ENCODE results near the gene JAK2. TPM values are rescaled to one million over a fixed set of nuclear protein-coding genes. Genes with fewer than 3 reads are reported as not detected.

JAK2 gene
- polyA plus RNA-seq, 2 of the 4 experiments (the other 2 are of a cell fraction): 2.9 to 7.7 TPM

DNA sequence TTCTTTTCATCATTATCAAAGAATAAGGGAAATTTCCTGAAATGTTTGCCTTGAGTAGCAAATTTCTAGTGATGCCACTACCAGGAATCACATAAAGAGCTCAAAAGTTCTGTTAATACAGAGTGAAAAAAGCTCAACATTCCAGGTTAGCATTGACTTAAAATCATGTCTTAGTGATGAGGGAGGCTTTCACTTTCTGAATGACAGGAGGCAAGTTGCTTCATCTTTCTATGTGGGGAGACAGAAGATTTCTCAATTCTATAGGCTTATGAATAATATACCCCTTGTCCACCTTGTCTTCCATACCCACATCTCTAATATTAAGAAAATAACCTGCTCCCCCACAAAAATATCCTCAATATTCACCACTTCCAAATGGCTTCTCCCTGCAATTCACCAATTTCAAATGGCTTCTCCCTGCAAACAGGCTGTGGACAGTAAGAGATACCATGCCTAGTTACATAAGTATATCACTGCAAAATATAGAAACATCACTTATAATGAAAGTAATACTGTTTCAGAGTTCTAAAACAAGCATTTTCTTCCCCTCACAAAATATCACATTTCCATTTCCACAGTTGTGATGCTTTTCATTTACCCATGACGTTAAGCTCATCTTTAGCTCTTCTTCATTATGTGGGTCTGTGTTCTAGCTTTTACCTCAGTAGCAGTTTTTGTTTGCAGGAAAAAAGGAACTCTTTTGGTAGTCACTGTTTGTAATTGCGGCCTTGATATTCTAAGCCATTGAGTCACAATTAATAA lies 2.2 kb upstream of the JAK2 start:
- DNase-seq (ENCODE audit: low read depth in 1 of 2, low spot score in 1 of 2) (no peak), ATAC-seq (no peak), FAIRE-seq (no peak)
- no peak overlapping the region for H3K4me3 ChIP-seq
- POLR2A ChIA-PET: no interaction called here
- CTCF ChIA-PET: interaction anchor here (0.8 to 1.5 kb wide), 5 partner anchors 220 to 459 kb away, joined by 3 to 5 read pairs (median 4); no protein-coding TSS in a partner anchor
- WGBS (ENCODE audit: missing lambda C conversion rate): 96% methylated on average over 2 of the region's 2 CpGs
- no peak overlapping the region for H3K27ac ChIP-seq
- peaks cover 21% of the 10 kb centered on the region for H3K4me1 ChIP-seq
- no peak overlapping the region; the same call in 2 of the 3 replicates for H3K4me2 ChIP-seq
- H3K9me3 ChIP-seq: no peaks in the 10 kb centered on the region
- TF ChIP-seq HDAC2 (IDR thresholded peaks at IDR 0.05): no peak
- TF ChIP-seq JUN (IDR thresholded peaks at IDR 0.05): no peak
- no peak for TF ChIP-seq JUNB (IDR thresholded peaks at IDR 0.05)
- TF ChIP-seq TFCP2L1 (CRISPR knock-in tag; IDR thresholded peaks at IDR 0.05): no peak
- TF ChIP-seq HOXB13 (CRISPR knock-in tag; IDR thresholded peaks at IDR 0.05; ENCODE audit: low read depth): no peak
- no peak for TF ChIP-seq EHMT2 (IDR thresholded peaks at IDR 0.05; ENCODE audit: low read depth)
- no peak for TF ChIP-seq PBX3 (IDR thresholded peaks at IDR 0.05)
- TF ChIP-seq HEYL (CRISPR knock-in tag; IDR thresholded peaks at IDR 0.05): no peak
- TF ChIP-seq RFX5 (IDR thresholded peaks at IDR 0.05): no peak
- no peak for TF ChIP-seq PHF8 (IDR thresholded peaks at IDR 0.05; ENCODE audit: borderline replicate concordance, low read depth)
- no peak for TF ChIP-seq NR3C1 (IDR thresholded peaks at IDR 0.05)
- no peak for TF ChIP-seq RARB (CRISPR knock-in tag; IDR thresholded peaks at IDR 0.05)
- TF ChIP-seq, protein P1, sequence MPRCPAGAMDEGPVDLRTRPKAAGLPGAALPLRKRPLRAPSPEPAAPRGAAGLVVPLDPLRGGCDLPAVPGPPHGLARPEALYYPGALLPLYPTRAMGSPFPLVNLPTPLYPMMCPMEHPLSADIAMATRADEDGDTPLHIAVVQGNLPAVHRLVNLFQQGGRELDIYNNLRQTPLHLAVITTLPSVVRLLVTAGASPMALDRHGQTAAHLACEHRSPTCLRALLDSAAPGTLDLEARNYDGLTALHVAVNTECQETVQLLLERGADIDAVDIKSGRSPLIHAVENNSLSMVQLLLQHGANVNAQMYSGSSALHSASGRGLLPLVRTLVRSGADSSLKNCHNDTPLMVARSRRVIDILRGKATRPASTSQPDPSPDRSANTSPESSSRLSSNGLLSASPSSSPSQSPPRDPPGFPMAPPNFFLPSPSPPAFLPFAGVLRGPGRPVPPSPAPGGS (IDR thresholded peaks at IDR 0.05): no peak

- H3K4me1 ChIP-seq: peaks cover 21% of the 10 kb centered on the region
- CTCF ChIA-PET: interaction anchor here (0.8 to 1.4 kb wide), 4 partner anchors 221 to 459 kb away, joined by 3 to 5 read pairs (median 4); no protein-coding TSS in a partner anchor
- no peak for FAIRE-seq
- H3K4me2 ChIP-seq: peak overlapping the region; percentile 88
- no peak for ATAC-seq
- TF ChIP-seq CBX2 (IDR thresholded peaks at IDR 0.05; ENCODE audit: borderline replicate concordance, low read depth) (no peak), CBX8 (IDR thresholded peaks at IDR 0.05) (no peak), CEBPB (IDR thresholded peaks at IDR 0.05) (no peak)
- H3K9me3 ChIP-seq: no peaks in the 10 kb centered on the region
- no peak for DNase-seq (ENCODE audit: low read depth in 1 of 2, low spot score in 1 of 2)
- POLR2A ChIA-PET: no interaction called here
- 42% methylated on average over 5 of the region's 5 CpGs for WGBS (ENCODE audit: missing lambda C conversion rate)
- H3K27ac ChIP-seq: peak overlapping the region; percentile 94 to 97
- H3K4me3 ChIP-seq: peak overlapping the region; percentile 75
These were observed 1.4 kb upstream of the JAK2 start for GRCh38 chr9:4983601-4984165.

GRCh38 chr9:4984171-4984620 lies 876 bp upstream of the JAK2 start:
- no peaks in the 10 kb centered on the region for H3K9me3 ChIP-seq
- POLR2A ChIA-PET: interaction anchor here (0.6 to 1.8 kb wide), 10 partner anchors 10 to 615 kb away, joined by 3 to 5 read pairs (median 4); partner anchors contain the start of genes CD274, PLGRKT and RCL1
- peak; percentile 20 to 28; a peak in 5 of 6 replicates for ATAC-seq

More at GRCh38 chr9:4984171-4984620, 876 bp upstream of the JAK2 start:
- H3K4me1 ChIP-seq: peaks cover 21% of the 10 kb centered on the region
- 13% methylated on average over 24 of the region's 25 CpGs for WGBS (ENCODE audit: missing lambda C conversion rate)
- DNase-seq (ENCODE audit: low read depth in 1 of 2, low spot score in 1 of 2) (peak; percentile 15 to 59), FAIRE-seq (no peak)
- TF ChIP-seq RNF2 (IDR thresholded peaks at IDR 0.05; ENCODE audit: borderline replicate concordance, low read depth): no peak
- TF ChIP-seq, protein P2, sequence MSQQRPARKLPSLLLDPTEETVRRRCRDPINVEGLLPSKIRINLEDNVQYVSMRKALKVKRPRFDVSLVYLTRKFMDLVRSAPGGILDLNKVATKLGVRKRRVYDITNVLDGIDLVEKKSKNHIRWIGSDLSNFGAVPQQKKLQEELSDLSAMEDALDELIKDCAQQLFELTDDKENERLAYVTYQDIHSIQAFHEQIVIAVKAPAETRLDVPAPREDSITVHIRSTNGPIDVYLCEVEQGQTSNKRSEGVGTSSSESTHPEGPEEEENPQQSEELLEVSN (IDR thresholded peaks at IDR 0.05; ENCODE audit: borderline replicate concordance, low read depth): no peak
- no peak for TF ChIP-seq RAD21 (conservative IDR thresholded peaks at IDR 0.05 in 1 of 2, IDR thresholded peaks at IDR 0.05 in 1 of 2)
- TF ChIP-seq POLR2AphosphoS2 (conservative IDR thresholded peaks at IDR 0.05; ENCODE audit: low read length): no peak
- no peak for TF ChIP-seq CEBPB (IDR thresholded peaks at IDR 0.05)
- no peak for TF ChIP-seq CBX8 (IDR thresholded peaks at IDR 0.05)
- TF ChIP-seq ELK1 (IDR thresholded peaks at IDR 0.05; ENCODE audit: low read depth, low read length): no peak
- no peak; the same call in 1 of the 2 replicates for TF ChIP-seq ZC3H11A (IDR thresholded peaks at IDR 0.05)
- TF ChIP-seq SREBF2 (IDR thresholded peaks at IDR 0.05): no peak
- no peak for TF ChIP-seq CTCF (IDR thresholded peaks at IDR 0.05)
- H3K4me3 ChIP-seq: peak overlapping the region; percentile 75
- peak overlapping the region; percentile 94 to 97 for H3K27ac ChIP-seq
- CTCF ChIA-PET: interaction anchor here (0.7 to 7.0 kb wide), 6 partner anchors 11 to 649 kb away, joined by 3 to 135 read pairs (median 6); partner anchors contain the start of gene RCL1
- H3K4me2 ChIP-seq: peak overlapping the region; percentile 88

Data from A549 (cell line).